ENCODE measurements around the gene EBP. TPM values are rescaled to one million over a fixed set of nuclear protein-coding genes. Genes with fewer than 3 reads are reported as not detected.

Gene EBP
- total RNA-seq, 1 donor from 2014 or later = 244 TPM

GRCh38 chrX:48574270-48575266, 53.0 kb downstream of the EBP start, which contains the start of gene RBM3:
Gene RBM3, plus strand, starts transcription at chrX:48574484. Its CDS starts 697 bp downstream, at chrX:48575181.
- TF ChIP-seq, protein P1, sequence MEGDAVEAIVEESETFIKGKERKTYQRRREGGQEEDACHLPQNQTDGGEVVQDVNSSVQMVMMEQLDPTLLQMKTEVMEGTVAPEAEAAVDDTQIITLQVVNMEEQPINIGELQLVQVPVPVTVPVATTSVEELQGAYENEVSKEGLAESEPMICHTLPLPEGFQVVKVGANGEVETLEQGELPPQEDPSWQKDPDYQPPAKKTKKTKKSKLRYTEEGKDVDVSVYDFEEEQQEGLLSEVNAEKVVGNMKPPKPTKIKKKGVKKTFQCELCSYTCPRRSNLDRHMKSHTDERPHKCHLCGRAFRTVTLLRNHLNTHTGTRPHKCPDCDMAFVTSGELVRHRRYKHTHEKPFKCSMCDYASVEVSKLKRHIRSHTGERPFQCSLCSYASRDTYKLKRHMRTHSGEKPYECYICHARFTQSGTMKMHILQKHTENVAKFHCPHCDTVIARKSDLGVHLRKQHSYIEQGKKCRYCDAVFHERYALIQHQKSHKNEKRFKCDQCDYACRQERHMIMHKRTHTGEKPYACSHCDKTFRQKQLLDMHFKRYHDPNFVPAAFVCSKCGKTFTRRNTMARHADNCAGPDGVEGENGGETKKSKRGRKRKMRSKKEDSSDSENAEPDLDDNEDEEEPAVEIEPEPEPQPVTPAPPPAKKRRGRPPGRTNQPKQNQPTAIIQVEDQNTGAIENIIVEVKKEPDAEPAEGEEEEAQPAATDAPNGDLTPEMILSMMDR (IDR thresholded peaks at IDR 0.05; ENCODE audit: insufficient read depth, low read length, severe bottlenecking) = peak; percentile 35
- peaks cover 9% of the 10 kb centered on the region for H3K36me3 ChIP-seq (ENCODE audit: control insufficient read depth, insufficient read depth, low read length)
- peak within 1 kb of the TSS; percentile 80 for H3K4me3 ChIP-seq (ENCODE audit: low read depth, low read length)
- FAIRE-seq (no peak), DNase-seq (ENCODE audit: low read depth) (peak; percentile 82)
- H3K27me3 ChIP-seq (ENCODE audit: control insufficient read depth, insufficient read depth, low read length) = no peaks in the 10 kb centered on the region

DNA sequence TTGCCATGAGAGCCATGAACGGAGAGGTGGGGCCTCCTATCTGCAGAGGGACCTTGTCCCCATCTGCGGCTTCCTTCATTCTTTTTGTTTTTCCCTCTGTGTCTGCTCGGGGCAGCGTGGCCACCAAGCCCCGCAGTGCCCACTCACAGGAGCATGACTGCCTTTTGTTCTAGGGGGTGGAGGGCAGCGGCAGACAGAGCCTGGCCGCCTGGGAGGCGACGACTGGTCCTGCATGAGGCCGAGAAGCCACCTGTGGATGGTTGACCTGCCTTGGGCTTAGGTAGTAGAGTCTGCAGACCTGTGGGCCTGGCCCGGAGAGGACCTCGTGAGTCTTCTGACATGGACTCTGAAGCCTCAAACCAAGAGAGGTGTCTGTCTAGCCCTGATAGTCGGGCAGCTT, 54.0 kb downstream of the EBP start:
- FAIRE-seq (no peak), DNase-seq (ENCODE audit: low read depth) (no peak)
- peaks cover 9% of the 10 kb centered on the region for H3K36me3 ChIP-seq (ENCODE audit: control insufficient read depth, insufficient read depth, low read length)
- peak overlapping the region; percentile 80 for H3K4me3 ChIP-seq (ENCODE audit: low read depth, low read length)
- H3K27me3 ChIP-seq (ENCODE audit: control insufficient read depth, insufficient read depth, low read length) = no peaks in the 10 kb centered on the region
- TF ChIP-seq, protein P1 (IDR thresholded peaks at IDR 0.05; ENCODE audit: insufficient read depth, low read length, severe bottlenecking) = no peak

DNA sequence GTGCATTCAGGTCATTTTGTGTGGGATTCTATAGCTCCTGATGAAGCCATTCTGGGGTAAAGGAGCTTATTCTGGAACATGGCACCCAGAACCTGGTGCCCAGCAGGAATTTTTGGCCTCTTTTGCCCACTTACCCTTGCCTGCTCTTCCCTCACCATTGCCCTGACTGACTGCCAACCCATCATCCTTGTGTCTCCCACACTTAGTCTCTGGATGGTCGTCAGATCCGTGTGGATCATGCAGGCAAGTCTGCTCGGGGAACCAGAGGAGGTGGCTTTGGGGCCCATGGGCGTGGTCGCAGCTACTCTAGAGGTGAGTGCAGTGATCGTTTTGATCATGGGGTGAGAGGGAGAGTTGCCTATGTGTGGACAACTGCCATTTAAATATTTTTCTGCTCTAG, 54.5 kb downstream of the EBP start:
- Histone ChIP-seq H3K36me3 (ENCODE audit: control insufficient read depth, insufficient read depth, low read length) (peaks cover 9% of the 10 kb centered on the region), H3K4me3 (ENCODE audit: low read depth, low read length) (peak overlapping the region; percentile 80), H3K27me3 (ENCODE audit: control insufficient read depth, insufficient read depth, low read length) (no peaks in the 10 kb centered on the region)
- no peak for DNase-seq (ENCODE audit: low read depth)
- no peak for FAIRE-seq
- TF ChIP-seq, protein P1 (IDR thresholded peaks at IDR 0.05; ENCODE audit: insufficient read depth, low read length, severe bottlenecking) = no peak

Other genes with a start within 250 kb of the EBP start
- not detected in 2 replicates for gene SSX3, start 165.1 kb upstream of the EBP start, total RNA-seq
- gene SSX4, start 138.3 kb upstream of the EBP start, total RNA-seq = not detected in 2 replicates
- gene SSX4B, start 109.8 kb upstream of the EBP start, total RNA-seq = not detected in 2 replicates
- gene SLC38A5, start 51.5 kb upstream of the EBP start, total RNA-seq = 134 and 348 TPM in 2 replicates
- 131 and 154 TPM in 2 replicates for gene FTSJ1, start 45.6 kb upstream of the EBP start, total RNA-seq
- 33.4 and 46.2 TPM in 2 replicates for gene PORCN, start 12.8 kb upstream of the EBP start, total RNA-seq
- gene TBC1D25, start 17.9 kb downstream of the EBP start, total RNA-seq = 3.8 and 3.9 TPM in 2 replicates
- gene RBM3, start 52.7 kb downstream of the EBP start, total RNA-seq = 163 and 177 TPM in 2 replicates
- 121 and 164 TPM in 2 replicates for gene WDR13, start 75.7 kb downstream of the EBP start, total RNA-seq
- not detected in 2 replicates for gene WAS, start 162.0 kb downstream of the EBP start, total RNA-seq
- gene SUV39H1, start 174.9 kb downstream of the EBP start, total RNA-seq = 1.2 and 1.3 TPM in 2 replicates
- not detected in 2 replicates for gene GLOD5, start 239.9 kb downstream of the EBP start, total RNA-seq